Endothelial cell of umbilical vein (primary cell): Measurements from ENCODE around the gene ECT2. TPM values are rescaled to one million over a fixed set of nuclear protein-coding genes. Genes with fewer than 3 reads are reported as not detected.

Source experiments
- BruUV-seq: library from RNA; stranded (reverse); fragments of 400-500 nt; replicated peaks from 2 replicates; lab custom pipeline; 2021; lab: Mats Ljungman, UMichigan
- CTCF ChIA-PET: fragments of 300-600, 350-600 bp; sonication (Branson Sonifier 250); formaldehyde crosslinking; loops from one replicate; lab custom pipeline; 2021; ENCODE audit warnings: antibody characterized with exemption, inconsistent platforms; lab: Charles Lee
- POLR2A ChIA-PET: fragments of 300-600, 350-600 bp; sonication (Branson Sonifier 250); formaldehyde crosslinking; loops from one replicate; lab custom pipeline; 2021; ENCODE audit warnings: antibody characterized with exemption, inconsistent platforms; lab: Charles Lee
- DNase-seq: peaks from one replicate; pipeline ENCODE4 v3.0.0-alpha.2; 2011; ENCODE audit warnings: low read depth, low spot score
- FAIRE-seq: peaks from 2 replicates; lab custom pipeline; 2011; peaks lifted over from hg19 to GRCh38; lab: Jason Lieb, UNC
- H2AFZ ChIP-seq: 2 replicates; pipeline ENCODE4 v1.6.0; 2012; ENCODE audit warnings: low read depth, low read length, control low read depth, inconsistent platforms
- H3K27ac ChIP-seq: 2 replicates; pipeline ENCODE4 v1.5.1; 2011; ENCODE audit warnings: low read depth, mild to moderate bottlenecking, control low read depth, low read length, moderate library complexity; ENCODE audit not compliant: insufficient read depth
- H3K27me3 ChIP-seq, 2 experiments: 2 replicates each; pipeline versions ENCODE4 v1.6.0 to v1.6.1; 2011; ENCODE audit warnings: low read length in 2 of 2, mixed read lengths in 1 of 2; ENCODE audit not compliant: control insufficient read depth in 2 of 2, insufficient read depth in 2 of 2
- H3K36me3 ChIP-seq, 2 experiments: 2 replicates in 1 of 2; 3 replicates in 1 of 2; pipeline ENCODE4 v1.5.1; 2011; ENCODE audit warnings: low read length in 2 of 2, mild to moderate bottlenecking in 1 of 2, moderate library complexity in 1 of 2; ENCODE audit not compliant: control insufficient read depth in 2 of 2, insufficient read depth in 2 of 2; ENCODE audit errors: extremely low read depth in 1 of 2
- H3K4me1 ChIP-seq: 3 replicates; pipeline ENCODE4 v1.5.1; 2011; ENCODE audit warnings: mild to moderate bottlenecking, low read length; ENCODE audit not compliant: control insufficient read depth, insufficient read depth; ENCODE audit errors: extremely low read depth
- H3K4me2 ChIP-seq: 2 replicates; pipeline ENCODE4 v1.6.1; 2011; ENCODE audit warnings: low read length, control low read depth, mixed read lengths; ENCODE audit not compliant: insufficient read depth
- H3K4me3 ChIP-seq, 3 experiments: fragments of 200-600 bp in 1 of 3; sonication (generic), shearing (Covaris generic) in 1 of 3; replicated peaks in 1 of 3; 2 replicates each; pipeline ENCODE4 v1.5.1; 2011 to 2016; ENCODE audit warnings: control low read depth in 3 of 3, low read length in 3 of 3, mild to moderate bottlenecking in 2 of 3, inconsistent platforms in 1 of 3, low read depth in 1 of 3, moderate library complexity in 1 of 3; ENCODE audit not compliant: insufficient read depth in 1 of 3
- H3K79me2 ChIP-seq: 2 replicates; pipeline ENCODE4 v1.6.0; 2012; ENCODE audit warnings: low read length, inconsistent platforms; ENCODE audit not compliant: control insufficient read depth, insufficient read depth
- H3K9ac ChIP-seq: replicated peaks from 2 replicates; pipeline ENCODE3; 2011; ENCODE audit warnings: low read length, control low read depth; ENCODE audit not compliant: insufficient read depth; ENCODE audit errors: extremely low read depth
- H3K9me1 ChIP-seq: replicated peaks from 3 replicates; pipeline ENCODE4 v1.6.0; 2011; ENCODE audit warnings: mild to moderate bottlenecking, low read length; ENCODE audit not compliant: control insufficient read depth, insufficient read depth; ENCODE audit errors: extremely low read depth
- H3K9me3 ChIP-seq: replicated peaks from 2 replicates; pipeline ENCODE4 v1.5.1; 2012; ENCODE audit warnings: low read length, inconsistent platforms; ENCODE audit not compliant: control insufficient read depth, insufficient read depth
- H4K20me1 ChIP-seq: replicated peaks from 2 replicates; pipeline ENCODE3; 2011; ENCODE audit warnings: mild to moderate bottlenecking, low read length; ENCODE audit not compliant: control insufficient read depth, insufficient read depth; ENCODE audit errors: extremely low read depth
- CTCF ChIP-seq, 2 donors: IDR thresholded peaks; 1 replicate in 1 of 2; 2 replicates in 1 of 2; pipeline ENCODE4 v1.5.1; 2011; ENCODE audit warnings: low read length in 2 of 2, mild to moderate bottlenecking in 2 of 2, moderate library complexity in 2 of 2, control low read depth in 1 of 2, inconsistent platforms in 1 of 2, low read depth in 1 of 2; ENCODE audit not compliant: insufficient read depth in 1 of 2; ENCODE audit errors: extremely low read depth in 1 of 2
- EZH2 ChIP-seq: IDR thresholded peaks from 2 replicates; pipeline ENCODE4 v1.6.1; 2012; ENCODE audit warnings: borderline replicate concordance, low read depth, mild to moderate bottlenecking, moderate library complexity, low read length, inconsistent platforms; ENCODE audit not compliant: severe bottlenecking
- FOS ChIP-seq: IDR thresholded peaks from 2 replicates; pipeline ENCODE4 v1.6.1; 2011; ENCODE audit warnings: mild to moderate bottlenecking, low read length, moderate library complexity, borderline replicate concordance; ENCODE audit not compliant: insufficient read depth
- GATA2 ChIP-seq: IDR thresholded peaks from 2 replicates; pipeline ENCODE4 v1.7.0; 2011; ENCODE audit warnings: low read depth, mild to moderate bottlenecking, moderate library complexity, mixed read lengths, low read length; ENCODE audit not compliant: insufficient read length, insufficient read depth
- JUN ChIP-seq: IDR thresholded peaks from 2 replicates; pipeline ENCODE4 v1.6.1; 2011; ENCODE audit warnings: borderline replicate concordance, low read depth; ENCODE audit not compliant: insufficient read length, insufficient read depth
- MYC ChIP-seq: IDR thresholded peaks from one replicate; pipeline ENCODE4 v1.6.1; 2011; ENCODE audit warnings: mild to moderate bottlenecking, low read depth, low read length
- POLR2A ChIP-seq: IDR thresholded peaks from 2 replicates; pipeline ENCODE4 v1.6.1; 2012; ENCODE audit warnings: low read depth, mild to moderate bottlenecking, control low read depth, low read length
- POLR2AphosphoS5 ChIP-seq: IDR thresholded peaks from 2 replicates; pipeline ENCODE4 v1.6.1; 2012; ENCODE audit warnings: low read depth, mild to moderate bottlenecking, control low read depth, low read length, moderate library complexity; ENCODE audit not compliant: insufficient read depth
- dilution Hi-C: fragments of 300-500 bp; cut with MboI; formaldehyde crosslinking; loops from one replicate; pipeline ENCODE4 v1.15.0; 2019; ENCODE audit warnings: low sequenced_read_pairs; ENCODE audit not compliant: extremely low pct_ligation_motif_present
- intact Hi-C: fragments of 100-400 bp; cut with micrococcal nuclease; formaldehyde crosslinking; loops from one replicate; pipeline ENCODE4 v1.10.0; 2022
- polyA plus RNA-seq, 4 experiments: library from polyadenylated mRNA; depleted of rRNA in 3 of 4; stranded (reverse) in 3 of 4; unstranded in 1 of 4; fragments of >200 nt; gene quantifications; 2 replicates each; pipeline versions ENCODE4 v1.2.1 to v1.2.3, GENCODE V29; 2011 to 2012; ENCODE audit warnings: missing spikeins in 1 of 4
- total RNA-seq: library from RNA; stranded (reverse); gene quantifications from 2 replicates; pipeline ENCODE4 v1.2.3, GENCODE V29; 2021
- TF ChIP-seq, protein P1 (sequence below): IDR thresholded peaks from 2 replicates; pipeline ENCODE4 v1.6.1; 2011; ENCODE audit not compliant: insufficient read depth, insufficient read length

The ECT2 gene
- total and polyA plus RNA-seq, 2 donors (not counting 3 experiments of a cell fraction or from before 2014, with no cell fraction given) = 10.3 to 47.5 TPM

DNA sequence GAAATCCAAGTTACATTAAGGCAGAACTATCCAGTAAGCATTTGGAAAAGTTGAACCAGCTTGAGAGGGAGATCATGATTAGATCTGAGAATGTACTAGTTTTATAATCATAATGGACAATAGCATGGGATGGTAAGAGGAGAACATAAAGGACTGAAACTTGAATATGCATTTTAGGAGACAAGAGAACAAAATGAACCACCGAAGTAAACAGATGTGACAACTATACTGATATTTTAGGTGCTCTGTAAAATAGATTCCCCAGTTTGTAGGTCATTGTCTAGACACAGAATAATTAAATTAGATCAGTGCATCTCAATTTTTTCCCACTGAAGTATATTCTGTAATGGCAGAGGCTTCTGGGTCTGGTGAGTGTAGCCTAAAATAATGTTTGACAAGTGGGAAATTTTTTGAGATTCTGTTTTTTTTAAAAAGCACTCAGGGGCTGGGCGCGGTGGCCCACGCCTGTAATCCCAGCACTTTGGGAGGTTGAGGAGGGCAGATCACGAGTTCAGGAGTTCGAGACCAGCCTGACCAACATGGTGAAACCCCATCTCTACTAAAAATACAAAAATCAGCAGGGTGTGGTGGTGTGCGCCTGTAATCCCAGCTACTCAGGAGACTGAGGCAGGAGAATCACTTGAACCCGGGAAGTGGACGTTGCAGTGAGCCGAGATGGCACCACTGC is 16.3 kb downstream of the ECT2 start:
- no peak for FAIRE-seq
- intact Hi-C loops = no loop called here
- Histone ChIP-seq H3K36me3 (peaks cover 2 to 33% of the 10 kb centered on the region in 2 experiments), H4K20me1 (no peaks in the 10 kb centered on the region), H3K9me1 (no peaks in the 10 kb centered on the region), H3K9ac (no peak overlapping the region), H3K4me3 (no peak overlapping the region), H3K27me3 (no peaks in the 10 kb centered on the region), H3K79me2 (peaks cover 6% of the 10 kb centered on the region), H2AFZ (no peak overlapping the region), H3K4me1 (no peaks in the 10 kb centered on the region), H3K4me2 (no peak overlapping the region), H3K9me3 (no peaks in the 10 kb centered on the region), H3K27ac (no peak overlapping the region)
- ChIA-PET POLR2A (no interaction called here), CTCF (no interaction called here)
- dilution Hi-C loops = no loop called here
- TF ChIP-seq EZH2 = no peak
- TF ChIP-seq, protein P1, sequence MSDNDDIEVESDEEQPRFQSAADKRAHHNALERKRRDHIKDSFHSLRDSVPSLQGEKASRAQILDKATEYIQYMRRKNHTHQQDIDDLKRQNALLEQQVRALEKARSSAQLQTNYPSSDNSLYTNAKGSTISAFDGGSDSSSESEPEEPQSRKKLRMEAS = no peak
- TF ChIP-seq POLR2A = no peak
- TF ChIP-seq FOS = no peak
- no peak for TF ChIP-seq CTCF (IDR thresholded peaks at IDR 0.05; ENCODE audit: extremely low read depth in 1 of 2, insufficient read depth in 1 of 2, low read depth in 1 of 2, low read length in 2 of 2)
- no peak for TF ChIP-seq JUN
- TF ChIP-seq POLR2AphosphoS5 = no peak
- TF ChIP-seq MYC = no peak
- no peak for TF ChIP-seq GATA2
- no peak for DNase-seq
- BruUV-seq = no TSS peak
